Measurements from ENCODE around the gene PATJ.
"Not testable (repeated sequence)": the region's sequence is repeated elsewhere in the genome, so short reads cannot be mapped to it uniquely, and the experiment has no call there.

The PATJ gene

GRCh38 chr1:61953790-61954150 lies 211.5 kb downstream of the PATJ start:
- FAIRE-seq, result peak; percentile 61

DNA sequence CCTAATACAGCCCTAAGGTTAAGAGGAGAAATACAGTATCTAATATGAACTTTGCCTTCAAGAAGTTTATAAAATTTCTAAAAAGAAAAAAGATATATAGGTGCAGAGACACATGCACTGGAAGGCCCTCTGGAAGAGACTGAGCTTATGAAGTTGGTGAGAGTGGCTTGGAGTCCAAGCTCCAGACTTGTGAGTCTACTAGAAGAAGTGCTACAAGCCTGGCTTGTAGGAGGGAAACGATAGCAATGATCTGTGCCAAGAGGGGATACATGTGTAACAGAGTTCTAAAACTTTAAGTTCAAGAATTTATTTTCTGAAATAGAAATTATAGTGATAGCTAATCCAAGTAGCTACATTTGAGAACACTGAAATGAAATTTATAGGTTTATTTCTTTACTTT lies 213.0 kb downstream of the PATJ start:
- no peak for FAIRE-seq

GRCh38 chr1:61956016-61956645 lies 213.9 kb downstream of the PATJ start:
- no peak for FAIRE-seq

GRCh38 chr1:61956784-61957183 lies 214.5 kb downstream of the PATJ start:
- no peak for FAIRE-seq

DNA sequence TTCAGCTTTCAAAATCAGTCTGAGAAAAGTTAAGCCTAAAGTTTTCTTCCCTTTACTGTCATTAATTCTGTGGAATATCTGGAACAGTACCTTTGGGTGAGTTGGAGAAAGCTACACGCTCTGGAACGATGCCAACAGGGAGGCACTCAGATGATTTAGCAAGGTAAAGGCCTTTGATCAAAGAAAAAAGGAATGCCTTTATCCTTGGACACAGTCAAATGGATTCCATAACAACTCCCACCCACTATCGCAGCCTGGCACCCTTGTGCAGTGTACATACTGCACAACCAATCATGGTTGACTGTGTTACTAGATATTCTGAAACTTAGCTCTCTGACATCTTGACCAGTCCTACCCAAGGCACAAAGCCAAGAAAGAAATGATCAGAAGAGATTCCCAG lies 218.7 kb downstream of the PATJ start:
- FAIRE-seq, result no peak

GRCh38 chr1:61962631-61963030 lies 220.4 kb downstream of the PATJ start:
- FAIRE-seq, result no peak

- not testable (repeated sequence) for FAIRE-seq
These were observed 224.4 kb downstream of the PATJ start for GRCh38 chr1:61966450-61967225.

- no peak for FAIRE-seq
These were observed 225.5 kb downstream of the PATJ start for GRCh38 chr1:61967750-61968149.

DNA sequence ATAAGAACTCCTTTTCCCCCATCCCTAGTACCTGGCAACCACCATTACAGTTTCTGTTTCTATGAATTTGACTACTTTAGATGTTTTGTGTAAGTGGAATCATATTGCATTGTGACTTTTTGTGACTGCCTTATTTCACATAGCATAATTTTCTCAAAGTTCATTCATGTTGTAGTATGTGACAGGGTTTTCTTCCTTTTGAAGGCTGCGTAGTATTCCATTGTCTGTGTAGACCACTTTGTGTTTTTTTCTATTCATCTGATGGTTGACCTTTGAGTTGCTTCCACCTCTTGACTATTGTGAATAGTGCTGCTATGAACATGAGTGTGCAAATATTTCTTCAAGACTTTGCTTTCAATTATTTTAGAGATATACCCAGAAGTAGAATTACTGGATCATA lies 226.6 kb downstream of the PATJ start:
- no peak for FAIRE-seq

- no peak for FAIRE-seq
These were observed 231.0 kb downstream of the PATJ start for GRCh38 chr1:61973100-61973837.

GRCh38 chr1:61975638-61976037 lies 233.4 kb downstream of the PATJ start:
- no peak for FAIRE-seq

DNA sequence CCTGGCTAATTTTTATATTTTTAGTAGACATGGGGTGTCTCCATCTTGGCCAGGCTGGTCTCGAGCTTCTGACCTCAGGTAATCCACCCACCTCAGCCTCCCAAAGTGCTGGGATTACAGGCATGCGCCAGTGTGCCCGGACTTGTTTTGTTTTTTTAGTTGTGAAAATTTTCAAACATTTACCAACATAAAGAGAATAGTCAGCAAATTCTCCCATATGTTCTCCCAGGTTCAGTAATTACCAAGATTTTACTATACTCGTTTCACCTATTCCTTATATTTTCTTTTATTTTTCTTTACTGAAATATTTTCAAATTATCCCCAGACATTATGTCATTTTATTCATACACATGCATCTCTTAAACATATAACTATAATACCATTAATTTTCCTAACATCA lies 234.3 kb downstream of the PATJ start:
- peak; percentile 80 for FAIRE-seq

DNA sequence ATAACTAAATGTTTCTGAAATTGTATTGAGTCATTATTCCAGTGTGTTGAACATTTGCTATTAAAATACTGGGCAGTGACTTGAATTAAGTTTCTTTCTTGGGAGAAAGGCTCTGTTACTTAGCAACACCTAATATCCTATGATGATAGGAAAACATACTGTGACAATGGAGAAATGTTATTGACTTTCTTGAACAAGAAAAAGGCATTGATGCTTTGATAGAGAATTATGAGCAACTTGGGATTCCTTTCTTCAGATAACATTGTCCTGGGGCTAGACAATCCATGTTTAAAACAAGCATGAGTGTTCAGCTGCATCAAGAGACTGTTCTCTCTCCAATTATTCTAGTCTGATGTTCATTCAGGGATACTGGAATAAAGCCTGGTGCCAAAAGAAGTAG lies 236.5 kb downstream of the PATJ start:
- FAIRE-seq, result no peak

- no peak for FAIRE-seq
These were observed 237.4 kb downstream of the PATJ start for GRCh38 chr1:61979729-61980128.

- FAIRE-seq, result no peak
These were observed 238.3 kb downstream of the PATJ start for GRCh38 chr1:61980561-61980960.

- no peak for FAIRE-seq
These were observed 239.8 kb downstream of the PATJ start for GRCh38 chr1:61981870-61982660.

- FAIRE-seq, result no peak
These were observed 241.0 kb downstream of the PATJ start for GRCh38 chr1:61983236-61983635.

- FAIRE-seq, result no peak
These were observed 250.0 kb downstream of the PATJ start for GRCh38 chr1:61992257-61992656.

DNA sequence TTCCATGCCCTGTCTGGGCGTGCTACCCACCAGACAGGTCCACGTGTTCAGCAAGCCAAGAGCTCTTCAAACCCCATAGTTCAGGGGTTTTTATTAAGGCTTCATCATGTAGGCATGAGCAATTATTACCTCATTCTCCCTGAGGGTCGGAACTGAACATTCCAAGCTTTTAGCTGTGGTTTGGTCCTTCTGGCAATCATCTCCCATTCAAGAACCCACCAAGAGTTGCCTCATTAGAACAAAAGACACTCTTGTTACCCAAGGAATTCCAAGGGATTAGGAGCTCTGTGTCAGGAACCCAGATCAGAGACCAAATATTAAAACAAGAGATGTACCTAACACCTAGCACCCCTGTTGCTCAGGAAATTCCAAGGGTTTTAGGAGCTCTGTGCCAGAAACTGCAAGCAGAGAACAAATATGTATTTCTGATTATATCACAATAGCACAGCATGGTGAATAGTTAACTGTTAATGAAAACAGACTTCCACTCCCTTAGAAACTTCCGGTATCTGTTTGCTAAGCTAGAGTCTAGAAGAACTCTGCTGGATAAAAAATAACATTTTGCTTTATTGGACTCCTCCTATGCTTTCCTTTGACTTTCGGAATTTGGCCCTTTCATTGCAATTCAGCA lies 251.2 kb downstream of the PATJ start:
- FAIRE-seq, result no peak

GRCh38 chr1:61995641-61996040 lies 253.4 kb downstream of the PATJ start:
- FAIRE-seq, result no peak

GRCh38 chr1:61997123-61997522 lies 254.8 kb downstream of the PATJ start:
- FAIRE-seq, result no peak

DNA sequence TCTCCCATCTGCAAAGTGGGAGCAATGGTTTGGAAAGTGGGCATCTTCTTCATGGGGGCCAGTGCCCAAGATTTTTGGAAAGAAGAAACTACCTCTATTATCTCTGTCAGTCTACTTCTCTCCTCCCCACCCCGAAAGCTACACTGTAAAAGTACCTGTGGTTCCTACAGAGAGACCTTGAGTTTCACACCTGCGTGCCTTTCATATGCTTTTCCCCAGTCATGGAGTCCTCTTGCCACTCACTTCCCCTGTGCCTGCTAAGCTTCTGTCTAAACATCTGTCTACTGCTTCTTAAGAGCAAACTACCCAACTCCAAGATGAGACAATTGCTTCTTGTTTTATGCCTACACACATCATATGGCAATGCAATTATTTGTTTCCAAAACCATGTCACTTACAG lies 261.5 kb downstream of the PATJ start:
- FAIRE-seq, result no peak

- FAIRE-seq, result no peak
These were observed 264.4 kb downstream of the PATJ start for GRCh38 chr1:62006690-62007089.
